ENCODE data around the gene MAEL.

GRCh38 chr1:167013108-167013929 lies 24.2 kb downstream of the MAEL start:
- TF ChIP-seq CTCF (conservative IDR thresholded peaks at IDR 0.05; ENCODE audit: low read depth in 2 of 2), result no peak
- TF ChIP-seq EZH2phosphoT487 (IDR thresholded peaks at IDR 0.05; ENCODE audit: unreplicated experiment), result no peak
